SK-N-MC (cell line): ENCODE results near the gene PITPNC1.
"Not testable (repeated sequence)": the region's sequence is repeated elsewhere in the genome, so short reads cannot be mapped to it uniquely, and the experiment has no call there.

ENCODE experiments used
- DNase-seq: peaks from one replicate; pipeline ENCODE4 v3.0.0-alpha.2; 2011; ENCODE audit warnings: low read depth, low spot score
- H3K27ac ChIP-seq: fragments of 200-600 bp; sonication (generic); 2 replicates; pipeline ENCODE4 v1.5.1; 2016; ENCODE audit warnings: mixed run types
- H3K36me3 ChIP-seq: fragments of 200-600 bp; sonication (generic); 2 replicates; pipeline ENCODE4 v1.6.1; 2017; ENCODE audit warnings: antibody characterized with exemption, low read length, mixed read lengths; ENCODE audit not compliant: insufficient read depth
- H3K4me3 ChIP-seq: fragments of 200-600 bp; sonication (generic); 2 replicates; pipeline ENCODE4 v1.5.1; 2016
- H3K9ac ChIP-seq: fragments of 200-600 bp; sonication (generic); 2 replicates; pipeline ENCODE4 v1.8.0; 2017; ENCODE audit warnings: mixed run types, mixed read lengths; ENCODE audit not compliant: insufficient read length
- H3K9me3 ChIP-seq: fragments of 200-600 bp; sonication (generic); 2 replicates; pipeline ENCODE4 v1.6.1; 2017; ENCODE audit warnings: low read depth, mild to moderate bottlenecking, antibody characterized with exemption, low read length, moderate library complexity, mixed read lengths
- EZH2 ChIP-seq: fragments of 200-600 bp; sonication (generic); IDR thresholded peaks from one replicate; pipeline ENCODE4 v1.6.1; 2017; ENCODE audit warnings: antibody characterized with exemption
- FOXP2 ChIP-seq: optimal IDR thresholded peaks from 2 replicates; pipeline ENCODE3; 2011; ENCODE audit warnings: mild to moderate bottlenecking, moderate library complexity; ENCODE audit not compliant: insufficient read depth; ENCODE audit errors: extremely low read length, control extremely low read depth
- POLR2AphosphoS5 ChIP-seq: IDR thresholded peaks from 2 replicates; pipeline ENCODE4 v1.6.1; 2012; ENCODE audit warnings: mild to moderate bottlenecking, low read depth, low read length, borderline replicate concordance

Gene PITPNC1

GRCh38 chr17:67573987-67574657 lies 197.0 kb downstream of the PITPNC1 start:
- DNase-seq: no peak
- no peak overlapping the region for H3K27ac ChIP-seq
- H3K36me3 ChIP-seq: no peaks in the 10 kb centered on the region
- no peak overlapping the region for H3K9ac ChIP-seq
- TF ChIP-seq EZH2 (no peak), POLR2AphosphoS5 (no peak), FOXP2 (no peak)
- no peak overlapping the region for H3K4me3 ChIP-seq
- H3K9me3 ChIP-seq: no peaks in the 10 kb centered on the region

GRCh38 chr17:67574658-67575293 lies 197.7 kb downstream of the PITPNC1 start:
- Histone ChIP-seq H3K36me3 (no peaks in the 10 kb centered on the region), H3K9me3 (no peaks in the 10 kb centered on the region), H3K9ac (no peak overlapping the region), H3K27ac (no peak overlapping the region), H3K4me3 (no peak overlapping the region)
- TF ChIP-seq FOXP2: no peak
- no peak for TF ChIP-seq POLR2AphosphoS5
- no peak for TF ChIP-seq EZH2
- DNase-seq: no peak

- H3K27ac ChIP-seq: no peak overlapping the region
- no peaks in the 10 kb centered on the region for H3K36me3 ChIP-seq
- H3K4me3 ChIP-seq: no peak overlapping the region
- no peaks in the 10 kb centered on the region for H3K9me3 ChIP-seq
- TF ChIP-seq FOXP2 (no peak), POLR2AphosphoS5 (no peak), EZH2 (no peak)
- no peak for DNase-seq
- H3K9ac ChIP-seq: no peak overlapping the region
Observed at GRCh38 chr17:67575325-67575724, 198.2 kb downstream of the PITPNC1 start.

GRCh38 chr17:67576471-67577115 lies 199.5 kb downstream of the PITPNC1 start:
- Histone ChIP-seq H3K9ac (no peak overlapping the region), H3K4me3 (no peak overlapping the region), H3K36me3 (no peaks in the 10 kb centered on the region), H3K27ac (no peak overlapping the region), H3K9me3 (no peaks in the 10 kb centered on the region)
- DNase-seq: no peak
- TF ChIP-seq FOXP2 (no peak), POLR2AphosphoS5 (no peak), EZH2 (no peak)

GRCh38 chr17:67577429-67578141 lies 200.5 kb downstream of the PITPNC1 start:
- no peak for TF ChIP-seq EZH2
- TF ChIP-seq POLR2AphosphoS5: no peak
- TF ChIP-seq FOXP2: no peak
- DNase-seq: no peak
- H3K4me3 ChIP-seq: no peak overlapping the region
- H3K27ac ChIP-seq: no peak overlapping the region
- H3K36me3 ChIP-seq: no peaks in the 10 kb centered on the region
- H3K9ac ChIP-seq: no peak overlapping the region
- H3K9me3 ChIP-seq: no peaks in the 10 kb centered on the region

- Histone ChIP-seq H3K27ac (no peak overlapping the region), H3K9me3 (no peaks in the 10 kb centered on the region), H3K4me3 (no peak overlapping the region), H3K9ac (no peak overlapping the region), H3K36me3 (no peaks in the 10 kb centered on the region)
- TF ChIP-seq EZH2: no peak
- TF ChIP-seq FOXP2: no peak
- no peak for TF ChIP-seq POLR2AphosphoS5
- no peak for DNase-seq
Observed at GRCh38 chr17:67578142-67578457, 201.0 kb downstream of the PITPNC1 start.

- not testable (repeated sequence) for H3K27ac ChIP-seq, DNase-seq, H3K36me3 ChIP-seq, H3K9me3 ChIP-seq, H3K4me3 ChIP-seq, H3K9ac ChIP-seq
Observed at GRCh38 chr17:67578679-67579405, 201.8 kb downstream of the PITPNC1 start.

- Histone ChIP-seq H3K9ac (no peak overlapping the region), H3K27ac (no peak overlapping the region), H3K36me3 (no peaks in the 10 kb centered on the region), H3K4me3 (no peak overlapping the region), H3K9me3 (no peaks in the 10 kb centered on the region)
- no peak for DNase-seq
- TF ChIP-seq EZH2 (no peak), POLR2AphosphoS5 (no peak), FOXP2 (no peak)
Observed at GRCh38 chr17:67582673-67583081, 205.6 kb downstream of the PITPNC1 start.

GRCh38 chr17:67585077-67585602 lies 208.1 kb downstream of the PITPNC1 start:
- TF ChIP-seq EZH2 (no peak), FOXP2 (no peak), POLR2AphosphoS5 (no peak)
- H3K36me3 ChIP-seq: no peaks in the 10 kb centered on the region
- no peaks in the 10 kb centered on the region for H3K9me3 ChIP-seq
- no peak overlapping the region for H3K9ac ChIP-seq
- no peak for DNase-seq
- H3K27ac ChIP-seq: no peak overlapping the region
- H3K4me3 ChIP-seq: no peak overlapping the region
